GM18526 (cell line): ENCODE measurements around the gene TMEM151B.

Source experiments
- POLR2A ChIP-seq: IDR thresholded peaks from 3 replicates; pipeline ENCODE4 v1.6.1; 2011; ENCODE audit not compliant: insufficient read length; ENCODE audit errors: extremely low read depth

Gene TMEM151B

DNA sequence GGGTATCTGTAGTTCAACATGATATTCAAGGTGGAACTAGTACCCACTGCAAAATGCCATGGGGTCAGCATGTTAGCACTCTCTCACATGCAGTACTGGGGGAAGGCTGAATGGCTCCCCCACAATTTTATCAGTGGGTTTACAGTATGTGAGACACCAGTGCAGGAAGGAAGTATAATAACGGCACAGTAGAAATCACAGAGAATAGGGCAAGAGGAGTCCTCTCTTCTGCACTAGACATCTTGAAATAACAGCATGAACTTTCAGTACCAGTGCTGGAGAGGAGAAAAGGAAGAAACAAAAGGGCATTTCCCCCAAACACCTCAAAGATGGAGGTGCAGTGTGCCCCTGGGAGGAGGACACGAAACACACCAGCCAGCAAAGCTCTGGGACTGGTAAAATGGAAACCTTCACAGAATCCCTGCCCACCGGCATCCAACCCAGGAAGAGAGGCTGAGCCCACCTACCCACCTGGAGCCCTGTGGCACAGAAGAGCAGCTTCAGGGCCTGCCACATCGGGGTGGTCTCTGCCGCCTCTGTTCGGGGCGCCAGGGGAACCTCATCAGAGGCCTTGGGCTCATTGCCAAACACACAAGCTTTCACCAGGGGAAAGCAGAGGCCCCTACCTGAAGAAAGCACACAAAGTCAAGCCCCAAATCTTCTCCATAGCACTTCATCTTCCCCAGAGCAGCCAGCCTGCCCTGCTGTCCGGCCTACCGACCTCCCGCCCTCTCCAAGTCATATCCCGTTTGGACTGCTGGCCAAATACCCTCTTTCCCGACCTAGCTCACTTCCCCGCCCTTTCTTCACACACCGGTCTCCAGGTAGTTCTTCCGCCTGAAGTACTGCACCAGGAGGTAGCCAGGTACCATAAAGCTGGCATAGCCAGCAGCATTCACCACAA, 14.1 kb upstream of the TMEM151B start:
- no peak for TF ChIP-seq POLR2A

DNA sequence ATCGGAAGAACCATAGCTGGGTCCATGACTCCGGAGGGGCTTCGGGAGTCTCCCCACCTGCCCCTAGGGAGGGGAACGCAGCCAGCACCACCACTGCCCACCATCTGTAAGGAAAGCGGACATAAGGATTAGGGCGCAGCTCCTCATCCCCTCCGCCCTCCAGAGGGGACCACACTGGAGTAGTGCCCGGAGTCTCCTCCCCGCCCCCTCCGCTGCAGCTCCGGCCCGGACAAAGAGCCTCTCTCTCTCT, 13.6 kb upstream of the TMEM151B start:
- no peak for TF ChIP-seq POLR2A

DNA sequence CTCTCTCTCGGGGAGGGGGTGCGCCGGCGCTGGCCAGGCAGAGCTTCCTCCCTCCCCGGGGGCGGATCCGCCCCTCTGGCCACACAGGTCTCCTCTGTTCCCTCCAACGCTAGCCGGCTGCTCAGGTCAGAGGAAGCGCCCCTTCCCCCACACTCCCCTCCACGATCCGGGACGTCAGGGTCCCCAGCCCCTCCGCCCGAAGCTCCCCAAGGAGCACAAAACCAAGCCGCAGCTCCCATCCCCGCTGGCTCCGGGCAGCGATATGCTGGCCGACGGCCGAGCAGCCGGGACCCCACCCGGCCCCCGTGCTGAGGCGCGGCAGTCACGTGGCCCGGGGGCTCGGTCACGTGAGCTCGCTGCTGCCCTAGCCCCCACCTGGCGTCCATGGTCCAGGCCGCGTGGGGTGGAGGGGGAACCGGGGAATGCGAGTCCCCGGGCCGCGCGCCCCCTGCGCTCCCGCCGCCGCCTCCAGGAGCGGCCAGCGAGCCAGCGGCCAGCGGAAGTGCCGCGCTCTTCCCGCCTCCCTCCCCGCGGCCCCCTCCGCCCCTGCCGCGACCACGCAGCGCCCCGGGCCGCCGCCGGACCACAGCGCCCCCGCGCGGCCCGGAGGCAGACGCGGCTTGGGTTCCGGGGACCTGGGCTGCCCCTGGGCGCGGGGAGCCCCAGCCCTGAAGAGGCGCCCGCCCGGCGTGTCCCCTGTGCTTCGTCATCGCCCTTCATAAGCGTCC, 13.1 kb upstream of the TMEM151B start, which contains the start of gene SLC35B2:
SLC35B2 (minus strand) TSS at position 504 of the 728 bp plus-strand sequence; CDS start at position 386, 118 bp downstream.
- peak; percentile 57 for TF ChIP-seq POLR2A

DNA sequence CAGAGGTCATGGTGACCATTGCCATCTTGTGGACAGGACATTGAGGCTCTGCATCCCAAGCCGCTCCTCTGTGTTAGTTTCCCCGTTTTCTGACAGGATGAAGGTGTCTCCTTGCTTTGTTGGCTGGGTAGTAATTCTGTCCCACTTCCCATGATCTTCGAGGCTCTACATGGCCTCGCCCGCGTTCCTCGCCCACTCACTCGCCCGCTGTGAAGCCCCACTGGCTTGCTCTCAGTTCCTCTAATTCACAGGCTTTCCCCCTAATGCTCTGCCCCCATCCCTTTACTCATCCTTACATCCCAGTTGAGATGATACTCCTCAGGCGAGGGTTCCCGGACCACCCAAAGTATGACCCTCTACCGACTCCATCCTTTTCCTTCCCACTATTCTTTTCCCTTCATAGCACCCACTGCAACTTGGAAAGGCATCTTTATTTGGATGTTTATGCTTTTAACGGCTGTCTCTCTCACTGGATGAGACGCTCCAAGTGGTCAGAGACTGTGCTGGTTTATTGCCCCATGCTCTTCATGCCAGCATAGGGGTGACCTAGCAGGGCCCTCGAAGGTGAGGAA, 12.4 kb upstream of the TMEM151B start:
- no peak for TF ChIP-seq POLR2A

DNA sequence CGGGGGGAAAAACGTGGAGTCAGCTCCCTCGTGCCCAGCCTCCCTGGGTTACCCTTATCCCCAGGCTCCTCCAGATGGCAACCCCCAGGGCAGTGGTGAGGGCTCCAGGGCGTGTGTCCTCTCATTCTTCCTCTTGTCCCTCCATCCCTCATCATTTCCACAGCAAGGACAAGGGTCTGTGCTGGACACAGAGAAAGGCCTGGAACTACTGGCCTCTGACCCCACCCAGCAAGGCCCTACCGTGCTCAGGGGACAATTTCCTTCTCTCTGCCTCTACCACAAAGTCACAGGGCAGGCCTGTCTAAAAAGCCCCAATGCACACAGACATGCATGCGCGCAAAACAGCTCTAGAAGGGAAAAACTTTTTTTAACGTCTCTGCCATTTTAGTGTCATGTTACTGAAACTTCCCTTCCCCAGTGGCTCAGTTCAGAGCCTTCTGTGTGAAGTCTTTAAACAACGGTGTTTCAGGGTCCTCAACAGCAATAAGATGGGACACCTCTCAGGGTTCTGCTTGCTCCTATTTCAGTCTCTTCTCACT, 11.9 kb upstream of the TMEM151B start:
- no peak for TF ChIP-seq POLR2A

DNA sequence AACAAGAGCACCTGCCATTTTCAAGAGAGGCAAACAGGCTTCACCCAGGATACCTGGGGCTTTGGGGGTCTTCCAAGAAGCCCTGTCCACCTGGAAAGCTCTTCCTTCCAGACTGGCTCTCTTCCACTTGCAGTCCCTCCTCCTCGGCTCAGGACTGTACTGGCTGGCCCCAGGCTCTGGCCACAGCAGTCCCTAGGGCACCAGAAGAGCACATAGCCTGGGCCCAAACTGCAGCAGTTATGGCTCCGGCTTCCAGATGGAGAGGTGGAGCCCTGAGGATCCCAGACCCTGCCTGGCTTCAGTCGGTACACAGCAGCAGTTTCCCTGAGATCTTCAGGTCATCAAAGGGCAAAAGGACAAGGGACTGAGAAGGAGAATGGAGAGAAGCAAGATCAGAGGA, 11.3 kb upstream of the TMEM151B start:
- no peak for TF ChIP-seq POLR2A

DNA sequence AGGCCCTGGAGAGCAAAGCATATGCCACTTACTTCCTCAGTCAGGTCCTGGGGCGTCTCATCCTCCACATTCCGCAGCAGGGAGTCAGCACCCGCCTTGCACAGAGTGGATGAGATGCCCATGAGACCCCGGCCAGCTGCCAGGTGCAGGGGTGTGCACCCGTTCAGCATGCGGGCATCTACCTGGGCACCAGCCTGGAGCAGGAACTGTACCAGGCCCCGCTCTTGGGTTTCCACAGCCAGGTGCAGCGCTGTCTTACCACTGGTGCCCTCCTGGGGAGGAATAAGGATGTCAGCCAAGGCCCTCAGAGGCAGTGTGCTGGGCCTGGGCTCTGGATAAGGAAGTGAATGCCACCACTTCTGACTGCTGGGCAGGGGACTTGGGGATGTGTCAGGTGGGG, 10.2 kb upstream of the TMEM151B start:
- TF ChIP-seq POLR2A, result no peak

DNA sequence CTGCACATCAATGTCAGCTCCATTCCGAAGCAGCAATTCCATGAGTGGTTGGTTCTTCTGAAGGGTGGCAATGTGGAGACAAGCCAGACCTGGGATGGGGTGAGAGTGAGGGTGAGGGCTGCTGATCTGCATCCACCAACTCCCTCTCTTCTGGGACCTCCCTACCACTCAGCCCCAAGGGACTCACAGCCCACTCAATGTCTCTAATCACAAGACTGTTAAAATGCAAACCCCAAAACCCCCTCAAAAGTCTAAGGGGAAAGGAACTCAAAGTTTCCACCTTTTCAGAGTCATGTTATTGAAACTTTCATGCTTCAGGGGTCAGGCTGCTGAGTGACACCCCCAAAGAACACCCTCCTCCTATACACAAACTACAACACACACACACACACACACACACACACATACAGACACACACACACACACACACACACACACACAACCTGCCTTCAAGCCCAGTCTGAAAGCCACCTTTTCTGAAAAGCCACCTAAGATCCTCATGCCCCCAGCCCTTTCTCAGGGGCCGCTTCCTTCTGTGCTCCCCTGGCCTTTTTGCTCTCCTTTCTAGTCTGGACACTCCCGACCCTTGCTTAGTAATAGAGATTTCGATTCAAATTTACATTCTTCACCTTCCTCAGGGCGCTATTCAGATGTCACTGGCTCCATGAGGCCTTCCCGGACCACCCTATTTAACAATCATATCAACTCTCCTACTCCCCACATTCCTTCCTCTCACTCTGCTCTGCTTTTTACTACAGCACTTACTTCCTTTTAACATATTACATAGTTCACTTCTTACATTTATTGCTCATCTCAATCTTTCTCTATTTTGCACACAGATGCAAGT, 9.6 kb upstream of the TMEM151B start:
- no peak for TF ChIP-seq POLR2A

DNA sequence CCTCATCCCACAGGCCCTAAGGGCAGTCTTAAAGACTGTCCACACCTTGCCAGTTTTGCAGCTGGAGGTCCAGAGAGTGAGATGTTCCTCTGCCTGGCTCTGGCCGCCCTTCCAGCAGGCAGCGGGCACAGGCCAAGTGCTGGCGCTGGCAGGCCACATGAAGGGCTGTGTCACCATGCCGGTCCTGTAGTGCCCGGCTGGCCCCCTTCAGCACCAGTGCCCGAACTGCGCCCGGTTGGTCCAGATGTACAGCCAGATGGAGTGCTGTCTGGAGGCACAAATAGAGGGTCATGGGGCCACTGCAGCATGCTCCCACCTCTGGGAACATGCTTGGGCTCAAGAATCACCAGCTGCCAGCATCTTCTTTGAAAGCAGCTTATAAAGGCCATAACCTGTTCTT, 8.7 kb upstream of the TMEM151B start:
- TF ChIP-seq POLR2A, result no peak

DNA sequence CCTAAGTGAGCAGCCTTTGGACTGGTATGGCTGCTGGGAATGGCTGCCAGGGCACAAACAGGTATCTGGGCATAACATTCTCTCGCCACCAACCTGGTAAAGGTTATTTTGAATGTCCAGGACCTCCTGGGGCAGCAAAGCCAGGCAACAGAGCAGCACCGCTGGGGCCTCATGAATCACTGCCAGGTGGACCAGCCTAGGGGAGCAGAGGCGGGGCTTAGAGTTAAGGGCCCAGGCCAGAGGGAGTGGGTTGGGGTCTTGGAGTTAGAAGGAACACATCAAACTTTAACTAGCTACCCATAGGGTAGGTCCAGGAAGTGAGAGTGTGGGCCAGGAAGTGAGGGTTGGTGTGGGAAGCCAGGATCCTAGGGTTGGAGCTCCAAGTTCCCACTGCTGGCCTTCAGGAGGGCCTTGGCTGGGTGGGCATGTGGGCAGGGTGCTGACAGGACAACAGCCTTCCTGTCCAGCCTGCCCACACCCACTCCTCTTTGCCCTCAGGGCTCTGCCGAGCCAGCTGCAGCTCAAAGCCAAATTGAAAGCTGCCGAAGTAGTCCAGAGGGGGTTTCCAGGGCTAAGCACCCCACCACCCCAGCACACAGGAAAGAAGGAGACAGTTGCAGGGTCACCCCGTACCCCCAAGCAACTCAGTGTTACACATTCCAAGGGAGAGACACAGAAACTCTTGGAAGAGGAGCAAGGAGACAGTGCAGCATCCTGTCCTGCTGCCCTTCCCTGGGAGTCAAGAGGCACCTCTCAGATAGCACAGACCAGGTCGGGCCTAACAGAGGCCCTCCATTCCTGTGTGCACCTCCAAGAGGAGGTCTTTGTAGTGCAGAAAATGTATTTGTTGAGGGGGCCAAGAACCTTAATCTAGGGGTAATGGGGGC, 7.5 kb upstream of the TMEM151B start:
- TF ChIP-seq POLR2A, result no peak

DNA sequence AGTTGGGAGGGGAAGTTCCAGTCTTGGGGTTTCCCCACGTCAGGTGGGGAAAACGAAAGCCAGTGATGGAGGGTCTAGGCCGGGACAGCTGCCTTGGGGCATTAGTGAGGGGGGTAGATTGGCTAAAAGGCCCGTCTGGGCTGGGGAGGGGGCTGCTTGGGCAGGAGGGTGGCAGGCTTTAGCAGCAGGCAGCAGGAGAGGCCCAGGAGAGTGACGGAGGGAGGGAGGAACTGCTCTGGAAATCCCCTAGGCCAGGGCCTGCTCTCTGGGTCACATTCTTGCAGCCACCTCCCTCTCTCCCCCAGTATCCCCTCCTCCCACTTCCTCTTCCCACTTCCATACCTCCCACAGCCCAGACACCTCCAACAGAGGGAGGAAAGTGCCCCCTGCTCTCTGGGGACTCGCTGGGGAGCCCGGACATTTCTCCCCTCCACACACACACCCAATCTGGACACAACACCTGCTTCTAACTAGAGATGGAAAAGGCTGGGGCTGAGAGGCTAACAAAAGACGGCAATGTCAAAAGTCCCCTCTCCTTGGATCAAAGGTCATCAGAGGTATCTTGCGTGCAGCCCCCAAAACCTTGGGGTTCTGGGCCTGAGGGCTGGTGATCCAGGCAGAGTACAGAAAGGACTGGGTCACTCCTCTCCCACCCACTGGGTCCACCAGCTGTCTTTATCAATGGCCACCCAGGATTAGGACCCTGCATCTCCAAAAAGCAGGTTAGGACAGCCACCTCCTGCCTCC, 6.7 kb upstream of the TMEM151B start:
- peak; percentile 47 for TF ChIP-seq POLR2A

DNA sequence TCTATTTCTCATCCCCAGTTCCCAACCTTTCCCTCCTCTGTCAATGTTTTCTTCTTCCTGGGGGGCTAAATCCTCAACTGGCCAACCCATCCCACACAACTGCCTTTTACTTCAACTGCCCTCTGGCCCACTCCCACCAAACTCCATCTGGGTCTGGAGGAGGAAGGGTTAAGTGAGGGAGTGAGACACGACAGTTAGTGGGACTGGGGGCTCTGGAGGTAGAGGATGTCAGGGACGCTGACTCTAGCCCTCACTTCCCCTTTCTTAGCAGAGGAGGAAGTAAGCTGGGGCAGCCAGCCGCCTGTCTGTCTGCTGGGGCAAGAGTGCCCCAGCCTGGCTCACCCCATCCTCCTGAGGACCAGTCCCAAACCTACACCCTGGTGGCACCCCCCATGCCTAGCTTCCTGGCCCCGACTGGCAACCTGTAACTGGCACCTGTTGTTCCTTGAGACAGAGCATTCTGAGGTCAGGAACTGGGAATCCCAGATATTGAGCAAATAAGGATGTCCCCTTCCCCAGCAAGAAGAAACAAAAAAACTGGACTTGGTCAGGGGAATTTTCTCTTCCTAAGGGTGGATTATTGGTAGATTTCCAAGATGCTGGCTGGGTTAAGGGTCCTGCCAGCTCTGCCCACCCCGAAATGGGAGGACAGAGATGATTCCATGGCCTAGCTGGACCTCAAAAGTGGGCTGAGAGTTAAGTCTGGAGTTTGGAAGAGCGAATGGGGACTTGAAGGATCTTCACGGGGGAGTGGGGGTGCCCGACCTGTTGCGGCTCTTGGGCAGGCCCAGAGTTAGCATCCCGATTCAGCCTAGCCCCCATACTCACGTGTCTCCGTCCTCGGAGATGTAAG, 5.9 kb upstream of the TMEM151B start:
- TF ChIP-seq POLR2A, result peak; percentile 38
